Melanocyte of skin (primary cell): ENCODE measurements around the gene PCDHGA11. TPM values are rescaled to one million over a fixed set of nuclear protein-coding genes. Genes with fewer than 3 reads are reported as not detected.

Experiments used
- total RNA-seq, 2 donors: library from RNA; depleted of rRNA; stranded (reverse); fragments of >200 nt; gene quantifications; 2 replicates each; pipeline ENCODE4 v1.2.3, GENCODE V29; 2012

Gene PCDHGA11
- 1 to 10 TPM; 3.7 to 4.8 TPM for total RNA-seq

DNA sequence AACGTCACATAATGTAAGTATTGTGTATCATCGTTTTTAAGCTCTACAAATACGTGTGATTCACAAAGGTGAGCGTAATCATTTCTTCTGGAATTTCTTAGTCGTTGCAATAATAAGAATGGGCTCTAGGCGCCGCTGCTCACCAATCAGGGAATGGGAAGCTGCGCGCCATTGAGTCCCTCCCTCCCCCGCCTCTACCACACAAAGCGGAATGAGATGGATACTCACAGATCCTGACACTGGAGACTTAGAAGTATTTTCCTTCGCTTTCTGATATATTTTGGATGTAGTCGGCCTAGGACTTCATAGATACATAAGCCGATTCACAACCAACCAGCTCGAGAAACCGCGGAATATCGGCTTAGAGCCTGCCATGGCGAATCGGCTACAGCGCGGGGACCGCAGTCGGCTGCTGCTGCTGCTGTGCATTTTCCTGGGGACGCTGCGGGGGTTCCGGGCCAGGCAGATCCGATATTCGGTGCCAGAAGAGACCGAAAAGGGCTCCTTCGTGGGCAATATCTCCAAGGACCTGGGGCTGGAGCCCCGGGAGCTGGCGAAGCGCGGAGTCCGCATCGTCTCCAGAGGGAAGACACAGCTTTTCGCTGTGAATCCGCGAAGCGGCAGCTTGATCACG, at the start of gene PCDHGA11:
PCDHGA11 (plus strand) TSS at position 197 of the 634 bp plus-strand sequence; CDS start at position 374, 177 bp downstream.

DNA sequence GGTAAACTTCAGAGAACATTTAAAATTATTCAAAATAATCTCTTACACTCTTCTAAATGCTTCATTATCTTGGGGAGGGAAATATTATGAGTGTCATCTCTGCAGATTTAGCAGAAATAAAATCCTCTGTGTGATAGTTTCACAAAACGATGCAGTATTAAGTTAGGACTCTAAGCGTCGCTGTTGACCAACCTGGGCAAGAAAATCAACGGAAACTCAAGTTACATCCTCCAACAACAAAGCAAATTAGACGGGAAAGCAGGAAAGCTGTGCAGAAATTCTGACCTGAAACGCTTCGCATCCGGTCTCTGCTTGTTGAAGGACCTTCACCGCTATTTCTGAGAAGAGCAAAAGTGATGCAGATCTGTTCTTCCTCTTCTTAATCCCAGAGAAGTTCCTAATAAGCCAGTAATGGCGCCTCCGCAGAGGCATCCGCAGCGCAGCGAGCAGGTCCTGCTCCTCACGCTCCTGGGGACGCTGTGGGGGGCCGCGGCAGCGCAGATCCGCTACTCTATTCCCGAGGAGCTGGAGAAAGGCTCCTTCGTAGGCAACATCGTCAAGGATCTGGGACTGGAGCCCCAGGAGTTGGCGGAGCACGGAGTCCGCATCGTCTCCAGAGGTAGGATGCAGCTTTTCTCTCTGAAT, 47.1 kb upstream of the PCDHGA11 start, which contains the start of gene PCDHGA6:
PCDHGA6 (plus strand) TSS at position 219 of the 645 bp plus-strand sequence; CDS start at position 412, 193 bp downstream.

DNA sequence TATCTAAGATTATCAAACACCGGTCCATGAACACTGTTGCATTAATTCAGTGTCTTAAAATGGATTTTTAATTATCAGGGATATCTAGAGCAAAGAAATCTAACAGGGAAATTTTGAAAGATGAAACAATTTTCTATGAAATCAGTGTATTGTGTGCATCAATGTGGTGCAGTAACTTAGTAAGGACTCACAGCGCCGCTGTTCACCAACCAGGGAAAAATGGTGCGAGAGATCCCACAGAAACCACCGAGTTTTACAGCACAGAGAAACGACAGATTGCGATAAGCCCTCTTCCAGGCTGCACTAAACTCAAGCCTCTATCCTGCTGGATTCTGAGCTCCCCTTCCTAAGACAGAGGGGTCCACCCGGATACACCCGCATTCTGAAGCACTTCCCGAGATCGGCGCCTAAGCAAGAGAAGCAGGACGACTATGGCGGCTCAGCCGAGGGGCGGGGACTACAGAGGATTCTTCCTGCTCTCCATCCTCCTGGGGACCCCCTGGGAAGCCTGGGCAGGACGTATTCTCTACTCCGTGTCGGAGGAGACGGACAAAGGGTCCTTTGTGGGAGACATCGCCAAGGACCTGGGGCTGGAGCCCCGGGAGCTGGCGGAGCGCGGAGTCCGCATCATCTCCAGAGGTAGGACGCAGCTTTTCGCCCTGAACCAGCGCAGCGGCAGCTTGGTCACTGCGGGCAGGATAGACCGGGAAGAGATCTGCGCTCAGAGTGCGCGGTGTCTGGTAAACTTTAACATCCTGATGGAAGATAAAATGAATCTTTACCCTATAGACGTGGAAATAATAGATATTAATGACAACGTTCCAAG, 38.2 kb upstream of the PCDHGA11 start, which contains the start of gene PCDHGA7:
PCDHGA7 (plus strand) TSS at position 274 of the 826 bp plus-strand sequence; CDS start at position 432, 158 bp downstream.

DNA sequence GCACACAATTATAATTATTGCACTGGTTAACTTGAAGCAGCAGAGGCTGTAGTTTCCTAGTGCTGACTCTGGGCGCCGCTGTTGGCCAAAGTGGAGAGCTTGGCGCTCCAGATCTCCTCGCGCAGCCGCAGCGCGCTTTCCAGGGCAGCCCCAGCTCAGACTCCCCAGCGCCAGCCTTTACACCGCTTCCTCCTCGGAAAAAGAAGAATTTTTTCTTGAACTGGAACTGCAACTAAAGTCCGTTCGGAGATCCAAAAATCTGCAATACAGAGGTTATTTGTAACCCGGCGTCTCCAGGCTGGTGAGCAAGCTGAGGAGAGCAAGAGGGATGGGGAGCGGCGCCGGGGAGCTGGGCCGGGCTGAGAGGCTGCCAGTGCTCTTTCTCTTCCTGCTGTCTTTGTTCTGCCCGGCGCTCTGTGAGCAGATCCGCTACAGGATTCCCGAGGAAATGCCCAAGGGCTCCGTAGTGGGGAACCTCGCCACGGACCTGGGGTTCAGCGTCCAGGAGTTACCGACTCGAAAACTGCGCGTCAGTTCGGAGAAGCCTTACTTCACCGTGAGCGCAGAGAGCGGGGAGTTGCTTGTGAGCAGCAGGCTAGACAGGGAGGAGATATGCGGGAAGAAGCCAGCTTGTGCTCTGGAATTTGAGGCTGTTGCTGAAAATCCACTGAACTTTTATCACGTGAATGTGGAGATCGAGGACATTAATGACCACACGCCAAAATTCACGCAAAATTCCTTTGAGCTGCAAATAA, 33.1 kb upstream of the PCDHGA11 start, which contains the start of gene PCDHGB4:
PCDHGB4 (plus strand) TSS at position 142 of the 755 bp plus-strand sequence; CDS start at position 329, 187 bp downstream.

DNA sequence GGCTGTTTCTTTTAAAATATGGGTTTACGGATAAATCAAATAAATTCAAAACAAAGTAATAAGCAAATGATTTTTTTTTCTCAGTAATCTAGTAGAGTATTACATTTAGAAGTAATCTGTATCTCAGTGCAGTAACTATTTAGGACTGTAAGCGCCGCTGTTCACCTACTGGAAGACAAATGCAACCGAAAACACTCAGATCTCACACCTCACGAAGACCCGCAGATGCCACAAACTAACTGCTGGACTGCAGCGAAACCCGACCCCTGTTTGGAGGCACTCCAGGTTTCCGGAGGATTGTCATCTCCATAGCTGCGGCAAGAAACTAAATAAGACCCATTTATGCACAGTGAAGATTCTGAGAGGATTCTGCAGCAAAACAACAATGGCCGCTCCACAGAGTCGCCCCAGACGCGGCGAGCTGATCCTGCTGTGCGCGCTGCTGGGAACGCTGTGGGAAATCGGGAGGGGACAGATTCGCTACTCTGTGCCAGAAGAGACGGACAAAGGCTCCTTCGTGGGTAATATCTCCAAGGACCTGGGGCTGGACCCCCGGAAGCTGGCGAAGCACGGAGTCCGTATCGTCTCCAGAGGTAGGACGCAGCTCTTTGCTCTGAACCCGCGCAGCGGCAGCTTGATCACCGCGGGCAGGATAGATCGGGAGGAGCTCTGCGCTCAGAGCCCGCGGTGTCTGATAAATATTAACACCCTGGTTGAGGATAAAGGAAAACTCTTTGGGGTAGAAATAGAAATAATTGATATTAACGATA, 28.2 kb upstream of the PCDHGA11 start, which contains the start of gene PCDHGA8:
PCDHGA8 (plus strand) TSS at position 205 of the 770 bp plus-strand sequence; CDS start at position 386, 181 bp downstream.

DNA sequence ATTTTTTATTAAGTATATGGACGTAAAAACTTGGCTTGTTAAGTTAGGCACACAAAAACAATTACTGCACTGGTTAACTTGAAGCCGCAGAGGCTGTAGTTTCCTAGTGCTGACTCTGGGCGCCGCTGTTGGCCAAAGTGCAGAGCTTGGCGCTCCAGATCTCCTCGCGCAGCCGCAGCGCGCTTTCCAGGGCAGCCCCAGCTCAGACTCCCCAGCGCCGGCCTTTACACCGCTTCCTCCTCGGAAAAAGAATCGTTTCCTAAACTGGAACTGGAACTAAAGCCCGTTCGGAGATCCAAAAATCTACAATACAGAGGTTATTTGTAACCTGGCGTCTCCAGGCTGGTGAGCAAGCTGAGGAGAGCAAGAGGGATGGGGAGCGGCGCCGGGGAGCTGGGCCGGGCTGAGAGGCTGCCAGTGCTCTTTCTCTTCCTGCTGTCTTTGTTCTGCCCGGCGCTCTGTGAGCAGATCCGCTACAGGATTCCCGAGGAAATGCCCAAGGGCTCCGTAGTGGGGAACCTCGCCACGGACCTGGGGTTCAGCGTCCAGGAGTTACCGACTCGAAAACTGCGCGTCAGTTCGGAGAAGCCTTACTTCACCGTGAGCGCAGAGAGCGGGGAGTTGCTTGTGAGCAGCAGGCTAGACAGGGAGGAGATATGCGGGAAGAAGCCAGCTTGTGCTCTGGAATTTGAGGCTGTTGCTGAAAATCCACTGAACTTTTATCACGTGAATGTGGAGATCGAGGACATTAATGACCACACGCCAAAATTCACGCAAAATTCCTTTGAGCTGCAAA, 22.9 kb upstream of the PCDHGA11 start, which contains the start of gene PCDHGB5:
PCDHGB5 (plus strand) TSS at position 192 of the 796 bp plus-strand sequence; CDS start at position 373, 181 bp downstream.

DNA sequence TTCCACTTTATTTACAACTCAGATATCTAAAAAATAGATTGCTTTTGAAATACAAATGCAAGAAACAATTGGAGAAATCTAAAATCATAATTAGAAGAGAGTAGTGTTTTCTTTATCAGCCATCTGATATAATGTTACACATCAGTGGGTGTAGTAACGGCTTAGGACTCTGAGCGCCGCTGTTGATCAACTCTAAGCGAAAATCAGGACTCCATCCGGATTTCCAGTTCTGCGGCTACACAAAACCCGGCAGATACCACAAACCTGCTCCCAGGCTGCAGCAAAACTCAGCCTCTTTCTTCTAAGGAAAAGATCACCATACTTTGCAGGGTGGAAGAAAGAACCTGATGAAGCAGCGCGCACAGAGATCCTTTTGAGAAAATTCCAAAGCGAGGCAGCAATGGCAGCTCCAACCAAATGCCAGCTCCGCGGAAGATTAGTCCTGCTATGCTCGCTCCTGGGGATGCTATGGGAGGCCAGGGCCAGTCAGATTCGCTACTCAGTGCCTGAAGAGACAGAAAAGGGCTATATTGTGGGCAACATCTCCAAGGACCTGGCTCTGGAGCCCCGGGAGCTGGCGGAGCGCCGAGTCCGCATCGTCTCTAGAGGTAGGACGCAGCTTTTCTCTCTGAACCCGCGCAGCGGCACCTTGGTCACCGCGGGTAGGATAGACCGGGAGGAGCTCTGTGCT, 18.2 kb upstream of the PCDHGA11 start, which contains the start of gene PCDHGA9:
PCDHGA9 (plus strand) TSS at position 226 of the 691 bp plus-strand sequence; CDS start at position 401, 175 bp downstream.

DNA sequence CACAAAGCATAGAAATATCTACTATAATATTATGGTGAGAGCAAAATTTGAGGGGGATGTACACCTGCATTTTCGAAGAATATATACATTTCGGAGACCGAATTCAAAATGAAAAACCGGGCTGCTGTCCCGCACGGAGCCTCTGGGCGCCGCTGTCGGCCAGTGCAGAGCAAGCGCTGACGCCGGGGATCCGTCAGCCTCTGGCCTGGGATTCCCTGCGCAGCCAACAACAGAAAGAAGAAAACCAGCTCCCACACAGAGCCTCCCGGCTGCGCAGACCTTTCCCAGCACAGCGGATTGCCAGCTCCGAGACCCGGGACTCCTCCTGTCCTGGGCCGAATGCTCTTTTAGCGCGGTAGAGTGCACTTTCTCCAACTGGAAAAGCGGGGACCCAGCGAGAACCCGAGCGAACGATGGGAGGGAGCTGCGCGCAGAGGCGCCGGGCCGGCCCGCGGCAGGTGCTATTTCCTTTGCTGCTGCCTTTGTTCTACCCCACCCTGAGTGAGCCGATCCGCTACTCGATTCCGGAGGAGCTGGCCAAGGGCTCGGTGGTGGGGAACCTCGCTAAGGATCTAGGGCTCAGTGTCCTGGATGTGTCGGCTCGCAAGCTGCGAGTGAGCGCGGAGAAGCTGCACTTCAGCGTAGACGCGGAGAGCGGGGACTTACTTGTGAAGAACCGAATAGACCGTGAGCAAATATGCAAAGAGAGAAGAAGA, 12.9 kb upstream of the PCDHGA11 start, which contains the start of gene PCDHGB6:
PCDHGB6 (plus strand) TSS at position 232 of the 716 bp plus-strand sequence; CDS start at position 414, 182 bp downstream.

DNA sequence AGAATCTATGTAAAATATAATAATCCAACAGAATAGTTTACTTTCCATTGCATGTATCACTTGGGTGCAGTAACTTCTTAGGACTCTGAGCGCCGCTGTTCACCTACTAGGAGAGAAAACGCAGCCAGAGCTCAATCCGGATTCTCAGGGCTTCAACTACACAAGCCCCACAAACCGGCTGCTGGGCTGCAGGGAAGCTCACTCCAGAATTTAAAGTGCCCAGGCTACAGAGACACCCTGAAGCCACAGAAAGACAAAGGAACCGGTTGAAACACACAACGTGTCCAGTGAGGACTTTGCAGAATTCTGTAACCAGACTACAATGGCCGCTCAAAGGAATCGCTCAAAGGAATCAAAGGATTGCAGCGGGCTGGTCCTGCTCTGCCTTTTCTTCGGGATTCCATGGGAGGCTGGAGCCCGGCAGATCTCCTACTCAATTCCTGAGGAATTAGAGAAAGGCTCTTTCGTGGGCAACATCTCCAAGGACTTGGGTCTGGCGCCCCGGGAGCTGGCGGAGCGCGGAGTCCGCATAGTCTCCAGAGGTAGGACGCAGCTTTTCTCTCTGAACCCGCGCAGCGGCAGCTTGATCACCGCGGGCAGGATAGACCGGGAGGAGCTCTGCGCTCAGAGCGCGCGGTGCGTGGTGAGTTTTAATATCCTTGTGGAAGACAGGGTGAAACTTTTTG, 7.9 kb upstream of the PCDHGA11 start, which contains the start of gene PCDHGA10:
PCDHGA10 (plus strand) TSS at position 134 of the 686 bp plus-strand sequence; CDS start at position 323, 189 bp downstream.

DNA sequence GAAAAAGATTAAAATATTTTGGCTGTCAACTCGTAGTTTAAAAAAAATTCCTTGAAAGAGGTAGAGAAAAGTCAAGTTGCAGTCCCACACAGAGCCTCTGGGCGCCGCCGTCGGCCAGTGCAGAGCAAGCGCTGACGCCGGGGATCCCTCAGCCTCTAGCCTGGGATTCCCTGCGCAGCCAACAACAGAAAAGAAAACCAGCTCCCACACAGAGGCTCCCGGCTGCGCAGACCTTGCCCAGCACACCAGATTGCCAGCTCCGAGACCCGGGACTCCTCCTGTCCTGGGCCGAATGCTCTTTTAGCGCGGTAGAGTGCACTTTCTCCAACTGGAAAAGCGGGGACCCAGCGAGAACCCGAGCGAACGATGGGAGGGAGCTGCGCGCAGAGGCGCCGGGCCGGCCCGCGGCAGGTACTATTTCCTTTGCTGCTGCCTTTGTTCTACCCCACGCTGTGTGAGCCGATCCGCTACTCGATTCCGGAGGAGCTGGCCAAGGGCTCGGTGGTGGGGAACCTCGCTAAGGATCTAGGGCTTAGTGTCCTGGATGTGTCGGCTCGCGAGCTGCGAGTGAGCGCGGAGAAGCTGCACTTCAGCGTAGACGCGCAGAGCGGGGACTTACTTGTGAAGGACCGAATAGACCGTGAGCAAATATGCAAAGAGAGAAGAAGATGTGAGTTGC, 3.2 kb upstream of the PCDHGA11 start, which contains the start of gene PCDHGB7:
PCDHGB7 (plus strand) TSS at position 184 of the 679 bp plus-strand sequence; CDS start at position 367, 183 bp downstream.

DNA sequence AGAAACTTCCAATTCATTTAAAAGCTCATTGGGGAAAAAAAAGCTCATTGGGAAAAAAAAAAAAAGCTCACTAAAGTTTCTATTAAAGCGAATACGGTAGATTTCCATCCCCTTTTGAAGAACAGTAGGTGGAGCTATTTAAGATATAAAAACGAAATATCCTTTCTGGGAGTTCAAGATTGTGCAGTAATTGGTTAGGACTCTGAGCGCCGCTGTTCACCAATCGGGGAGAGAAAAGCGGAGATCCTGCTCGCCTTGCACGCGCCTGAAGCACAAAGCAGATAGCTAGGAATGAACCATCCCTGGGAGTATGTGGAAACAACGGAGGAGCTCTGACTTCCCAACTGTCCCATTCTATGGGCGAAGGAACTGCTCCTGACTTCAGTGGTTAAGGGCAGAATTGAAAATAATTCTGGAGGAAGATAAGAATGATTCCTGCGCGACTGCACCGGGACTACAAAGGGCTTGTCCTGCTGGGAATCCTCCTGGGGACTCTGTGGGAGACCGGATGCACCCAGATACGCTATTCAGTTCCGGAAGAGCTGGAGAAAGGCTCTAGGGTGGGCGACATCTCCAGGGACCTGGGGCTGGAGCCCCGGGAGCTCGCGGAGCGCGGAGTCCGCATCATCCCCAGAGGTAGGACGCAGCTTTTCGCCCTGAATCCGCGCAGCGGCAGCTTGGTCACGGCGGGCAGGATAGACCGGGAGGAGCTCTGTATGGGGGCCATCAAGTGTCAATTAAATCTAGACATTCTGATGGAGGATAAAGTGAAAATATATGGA, 9.7 kb downstream of the PCDHGA11 start, which contains the start of gene PCDHGA12:
PCDHGA12 (plus strand) TSS at position 176 of the 782 bp plus-strand sequence; CDS start at position 429, 253 bp downstream.

Other genes starting within 250 kb of the PCDHGA11 start
- under 1 TPM; under 0.01 TPM for gene PCDHB7, start 248.4 kb upstream of the PCDHGA11 start, total RNA-seq
- under 1 TPM in 1 of 2 donors, not detected in 1; under 0.01 TPM for gene PCDHB8, start 243.3 kb upstream of the PCDHGA11 start, total RNA-seq
- gene PCDHB16, start 238.7 kb upstream of the PCDHGA11 start, total RNA-seq = not detected
- gene PCDHB9, start 233.9 kb upstream of the PCDHGA11 start, total RNA-seq = under 1 TPM in 1 of 2 donors, not detected in 1; under 0.01 TPM
- gene PCDHB10, start 228.7 kb upstream of the PCDHGA11 start, total RNA-seq = under 1 TPM in 1 of 2 donors, not detected in 1; under 0.01 TPM
- not detected for gene PCDHB11, start 221.4 kb upstream of the PCDHGA11 start, total RNA-seq
- gene PCDHB12, start 212.3 kb upstream of the PCDHGA11 start, total RNA-seq = under 1 TPM in 1 of 2 donors, not detected in 1; under 0.01 TPM
- under 1 TPM; under 0.01 to 0.34 TPM for gene PCDHB13, start 207.1 kb upstream of the PCDHGA11 start, total RNA-seq
- gene PCDHB14, start 197.7 kb upstream of the PCDHGA11 start, total RNA-seq = under 1 TPM in 1 of 2 donors, not detected in 1; under 0.01 TPM
- not detected for gene PCDHB15, start 175.7 kb upstream of the PCDHGA11 start, total RNA-seq
- not detected for gene SLC25A2, start 117.0 kb upstream of the PCDHGA11 start, total RNA-seq
- gene TAF7, start 100.3 kb upstream of the PCDHGA11 start, total RNA-seq = 10 to 100 TPM; 24.8 to 46.6 TPM
- gene PCDHGA1, start 90.5 kb upstream of the PCDHGA11 start, total RNA-seq = under 1 TPM; under 0.01 TPM
- gene PCDHGA2, start 82.3 kb upstream of the PCDHGA11 start, total RNA-seq = under 1 TPM; 0.67 to 0.69 TPM
- gene PCDHGA3, start 77.2 kb upstream of the PCDHGA11 start, total RNA-seq = under 1 TPM; 0.67 to 0.69 TPM
- gene PCDHGB1, start 71.0 kb upstream of the PCDHGA11 start, total RNA-seq = under 1 TPM; 0.33 to 0.69 TPM
- 1 to 10 TPM in 1 of 2 donors, under 1 TPM in 1; 0.67 to 1.0 TPM for gene PCDHGA4, start 66.0 kb upstream of the PCDHGA11 start, total RNA-seq
- gene PCDHGB2, start 61.1 kb upstream of the PCDHGA11 start, total RNA-seq = 1 to 10 TPM in 1 of 2 donors, under 1 TPM in 1; 0.67 to 1.0 TPM
- gene PCDHGA5, start 56.9 kb upstream of the PCDHGA11 start, total RNA-seq = under 1 TPM; under 0.01 to 0.69 TPM
- under 1 TPM; 0.69 to 1.00 TPM for gene PCDHGB3, start 50.8 kb upstream of the PCDHGA11 start, total RNA-seq
- gene PCDHGA6, start 47.2 kb upstream of the PCDHGA11 start, total RNA-seq = 1 to 10 TPM in 1 of 2 donors, under 1 TPM in 1; 1.00 to 2.1 TPM
- 1 to 10 TPM in 1 of 2 donors, under 1 TPM in 1; 0.67 to 1.0 TPM for gene PCDHGA7, start 38.3 kb upstream of the PCDHGA11 start, total RNA-seq
- gene PCDHGB4, start 33.4 kb upstream of the PCDHGA11 start, total RNA-seq = 1 to 10 TPM; 5.3 to 5.9 TPM
- gene PCDHGA8, start 28.4 kb upstream of the PCDHGA11 start, total RNA-seq = under 1 TPM; 0.34 to 0.67 TPM
- gene PCDHGB5, start 23.1 kb upstream of the PCDHGA11 start, total RNA-seq = 10 to 100 TPM in 1 of 2 donors, 1 to 10 TPM in 1; 8.7 to 12.0 TPM
- 1 to 10 TPM in 1 of 2 donors, under 1 TPM in 1; 1.00 to 1.4 TPM for gene PCDHGA9, start 18.3 kb upstream of the PCDHGA11 start, total RNA-seq
- 1 to 10 TPM; 1.4 to 1.7 TPM for gene PCDHGB6, start 13.0 kb upstream of the PCDHGA11 start, total RNA-seq
- gene PCDHGA10, start 8.1 kb upstream of the PCDHGA11 start, total RNA-seq = 1 to 10 TPM; 4.5 to 5.0 TPM
- 1 to 10 TPM; 3.7 to 3.8 TPM for gene PCDHGB7, start 3.4 kb upstream of the PCDHGA11 start, total RNA-seq
- gene PCDHGA12, start 9.5 kb downstream of the PCDHGA11 start, total RNA-seq = 10 to 100 TPM; 28.0 to 36.8 TPM
- gene PCDHGC3, start 54.9 kb downstream of the PCDHGA11 start, total RNA-seq = 10 to 100 TPM; 50.2 to 64.6 TPM
- gene PCDHGC4, start 64.0 kb downstream of the PCDHGA11 start, total RNA-seq = 1 to 10 TPM; 1.4 to 1.7 TPM
- 1 to 10 TPM; 1.0 to 2.0 TPM for gene PCDHGC5, start 68.0 kb downstream of the PCDHGA11 start, total RNA-seq
- gene DIAPH1, start 197.9 kb downstream of the PCDHGA11 start, total RNA-seq = 10 to 100 TPM; 12.4 to 23.3 TPM
- gene HDAC3, start 215.8 kb downstream of the PCDHGA11 start, total RNA-seq = 10 to 100 TPM; 47.5 to 50.3 TPM
- 1 to 10 TPM; 4.8 to 7.3 TPM for gene RELL2, start 215.9 kb downstream of the PCDHGA11 start, total RNA-seq
- gene FCHSD1, start 230.4 kb downstream of the PCDHGA11 start, total RNA-seq = 10 to 100 TPM; 20.0 to 22.3 TPM